GM21515 (cell line): ENCODE measurements around the gene RCOR1.
"Not testable (repeated sequence)": the region's sequence is repeated elsewhere in the genome, so short reads cannot be mapped to it uniquely, and the experiment has no call there.

Experiments used
- ATAC-seq: cut with Tn5 transposase; IDR thresholded peaks from one replicate; pipeline ENCODE4 v1.9.1; 2021; ENCODE audit not compliant: unreplicated experiment

Gene RCOR1

DNA sequence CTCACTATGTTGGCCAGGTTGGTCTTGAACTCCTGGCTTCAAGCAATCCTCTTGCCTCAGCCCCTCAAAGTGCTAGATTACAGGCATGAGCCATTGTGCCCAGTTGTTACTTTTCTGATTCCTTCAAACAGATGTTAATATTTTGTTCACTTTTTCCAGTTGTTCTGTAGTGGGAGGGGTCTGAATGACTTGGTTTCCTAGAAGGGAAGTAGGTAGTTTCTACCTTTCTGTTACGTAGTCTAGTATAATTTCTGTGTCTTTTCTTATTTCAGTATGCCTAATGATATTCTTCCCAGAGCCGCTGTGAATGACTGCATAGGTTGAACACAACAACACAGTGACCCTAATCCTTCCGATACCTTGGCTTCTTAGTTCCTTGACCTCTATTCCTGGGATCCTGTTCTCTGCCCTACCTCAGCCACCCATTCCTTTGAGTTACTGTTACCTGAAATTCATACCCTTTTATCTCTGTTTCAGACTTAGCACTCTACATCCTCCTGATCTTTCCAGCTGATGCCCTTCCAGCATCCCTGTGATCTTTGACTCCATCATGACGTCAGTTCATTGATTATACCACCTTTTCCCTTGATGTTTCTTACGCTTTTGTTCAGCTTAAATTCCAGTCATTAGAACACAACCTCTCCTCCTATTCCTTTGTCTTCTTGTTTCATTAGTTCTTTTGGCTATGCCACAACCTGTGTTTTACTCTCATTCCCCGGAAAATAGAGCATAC is 33.3 kb downstream of the RCOR1 start:
- ATAC-seq = no peak

DNA sequence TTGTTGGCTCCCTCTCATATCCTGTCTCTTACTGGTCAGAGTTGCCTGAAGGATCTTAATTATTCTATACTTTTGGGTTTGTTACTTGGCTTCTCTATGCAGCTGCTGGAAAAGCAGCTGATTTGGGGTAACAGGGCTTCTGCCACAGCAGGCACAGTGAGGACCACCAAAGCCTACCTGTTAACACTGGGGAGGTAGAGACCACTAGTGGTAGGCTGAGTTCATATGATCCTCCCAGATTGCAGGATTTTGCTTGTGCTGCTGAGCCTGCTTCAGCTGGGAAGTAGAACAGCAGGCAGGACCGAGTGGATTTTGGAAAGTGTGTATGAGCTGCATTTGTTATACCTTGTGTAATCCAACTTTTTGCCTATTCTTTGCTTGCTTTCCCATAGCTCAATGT is 34.1 kb downstream of the RCOR1 start:
- no peak for ATAC-seq

- no peak for ATAC-seq
These were observed 36.6 kb downstream of the RCOR1 start for GRCh38 chr14:102629011-102629444.

GRCh38 chr14:102629808-102630350 is 37.4 kb downstream of the RCOR1 start:
- ATAC-seq = no peak

DNA sequence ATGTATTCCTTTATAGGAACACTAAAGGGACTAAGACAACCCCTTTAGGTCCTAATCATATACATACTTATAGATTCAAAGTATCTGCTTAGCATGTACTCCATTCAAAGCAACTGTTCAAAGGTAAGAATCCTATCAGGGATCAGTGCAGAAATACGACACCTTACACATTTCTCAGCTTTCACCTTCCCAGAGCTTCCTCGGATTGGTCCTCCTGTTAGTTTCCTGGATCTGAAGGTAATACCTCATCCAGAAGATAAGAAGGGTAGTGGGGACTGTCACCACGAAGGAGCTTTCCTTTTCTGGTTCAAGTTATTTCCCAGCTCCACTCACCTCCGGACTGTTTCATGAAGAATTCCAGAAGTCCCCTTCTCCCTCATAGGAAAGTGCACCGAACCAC is 38.0 kb downstream of the RCOR1 start:
- no peak for ATAC-seq

- no peak for ATAC-seq
These were observed 38.4 kb downstream of the RCOR1 start for GRCh38 chr14:102630881-102631280.

DNA sequence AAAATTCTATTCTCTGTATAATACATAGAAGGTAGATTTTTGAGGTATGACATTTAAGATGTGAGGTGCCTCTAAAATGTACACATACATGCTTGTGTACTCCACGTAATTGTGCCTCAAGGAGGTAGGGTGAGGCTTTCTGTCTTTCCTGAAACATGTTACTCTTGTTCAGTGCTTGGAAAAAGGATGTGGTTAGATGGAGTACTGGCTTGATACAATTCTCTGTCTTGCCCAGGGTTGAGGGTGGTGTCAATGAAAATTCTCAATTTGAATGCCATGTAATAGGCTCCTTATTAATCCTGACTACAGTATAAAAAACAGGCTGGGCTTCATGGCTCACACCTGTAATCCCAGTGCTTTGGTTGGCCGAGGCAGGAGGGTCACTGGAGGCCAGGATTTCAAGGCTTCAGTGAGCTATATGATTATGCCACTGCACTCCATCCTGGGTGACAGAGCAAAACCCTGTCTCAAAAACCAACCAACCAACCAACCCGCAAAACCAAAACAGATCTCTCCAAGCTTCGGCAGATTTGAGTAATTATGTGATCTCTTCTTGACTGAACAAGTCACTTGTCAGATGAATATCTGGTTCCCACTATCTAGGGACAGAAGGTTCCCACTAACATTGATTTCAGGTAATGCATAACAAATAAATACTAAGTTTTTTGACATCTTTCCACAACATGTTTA is 41.6 kb downstream of the RCOR1 start:
- no peak for ATAC-seq

DNA sequence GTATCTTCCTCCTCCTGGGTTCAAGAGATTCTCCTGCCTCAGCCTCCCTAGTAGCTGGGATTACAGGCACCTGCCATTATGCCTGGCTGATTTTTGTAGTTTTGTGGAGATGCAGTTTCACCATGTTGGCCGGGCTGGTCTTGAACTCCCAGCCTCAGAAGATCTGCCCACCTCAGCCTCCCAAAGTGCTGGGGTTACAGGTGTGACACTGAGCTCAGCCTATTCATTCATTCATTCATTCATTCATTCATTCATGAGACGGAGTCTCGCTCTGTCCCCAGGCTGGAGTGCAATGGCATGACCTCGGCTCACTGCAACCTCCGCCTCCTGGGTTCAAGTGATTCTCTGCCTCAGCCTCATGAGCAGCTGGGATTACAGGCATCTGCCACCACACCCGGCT is 47.2 kb downstream of the RCOR1 start:
- not testable (repeated sequence) for ATAC-seq

GRCh38 chr14:102644523-102644922 is 52.1 kb downstream of the RCOR1 start:
- no peak for ATAC-seq

- ATAC-seq = no peak
These were observed 53.4 kb downstream of the RCOR1 start for GRCh38 chr14:102645746-102646440.

DNA sequence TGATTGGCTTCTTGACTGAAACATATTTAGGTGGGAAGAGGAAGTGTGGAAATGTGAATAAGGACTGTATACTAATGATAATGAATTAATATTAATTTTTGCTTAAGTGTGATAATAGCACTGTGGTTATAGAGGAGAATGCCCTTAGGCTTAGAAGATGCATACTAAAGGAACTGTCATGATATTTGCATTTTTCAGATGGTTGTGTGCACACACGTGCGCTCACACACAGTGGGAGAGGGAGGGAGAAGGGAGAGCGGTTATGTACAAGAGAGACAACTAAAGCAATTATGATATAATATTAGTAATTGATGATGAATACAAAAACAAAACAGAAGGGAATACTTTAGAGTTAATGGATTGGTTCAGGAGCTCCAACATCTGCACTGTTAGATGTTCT is 54.2 kb downstream of the RCOR1 start:
- no peak for ATAC-seq

DNA sequence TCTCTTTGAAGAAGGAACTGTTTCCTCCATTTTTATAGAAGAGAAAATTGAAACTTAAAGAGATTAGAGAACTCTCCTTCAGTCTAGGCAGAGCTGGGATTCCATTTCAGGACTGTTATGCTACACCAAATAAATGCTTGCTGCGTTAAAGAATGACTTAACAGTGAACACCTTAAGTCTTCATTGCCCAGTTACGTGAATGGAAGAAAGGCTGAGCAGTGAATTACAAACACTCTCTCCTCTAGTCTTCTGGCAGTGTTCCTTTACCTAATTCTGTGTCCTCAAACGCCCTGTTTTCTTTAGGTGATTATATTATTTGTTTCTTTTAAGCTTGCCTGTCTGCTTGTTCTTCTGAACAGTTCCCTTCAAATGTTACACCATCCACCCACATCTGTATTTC is 59.7 kb downstream of the RCOR1 start:
- ATAC-seq = no peak

DNA sequence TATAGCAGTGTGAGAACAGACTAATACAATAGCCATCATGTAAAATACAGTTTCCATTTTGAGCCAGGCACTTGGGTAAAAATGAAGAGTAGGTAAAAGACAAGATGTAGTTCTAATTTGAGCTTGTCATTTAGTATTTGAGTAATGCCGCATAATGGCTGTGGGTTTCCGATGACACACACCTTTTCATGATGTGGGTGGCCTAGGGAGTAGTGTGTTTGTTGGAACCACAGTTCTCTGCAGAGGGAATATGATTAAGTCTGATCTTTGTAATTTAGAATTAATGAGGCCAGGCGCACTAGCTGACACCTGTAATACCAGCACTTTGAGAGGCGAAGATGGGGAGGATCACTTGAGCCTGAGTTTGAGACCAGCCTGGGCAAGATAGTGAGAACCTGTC is 61.8 kb downstream of the RCOR1 start:
- ATAC-seq = no peak

- no peak for ATAC-seq
These were observed 62.7 kb downstream of the RCOR1 start for GRCh38 chr14:102655137-102655536.

DNA sequence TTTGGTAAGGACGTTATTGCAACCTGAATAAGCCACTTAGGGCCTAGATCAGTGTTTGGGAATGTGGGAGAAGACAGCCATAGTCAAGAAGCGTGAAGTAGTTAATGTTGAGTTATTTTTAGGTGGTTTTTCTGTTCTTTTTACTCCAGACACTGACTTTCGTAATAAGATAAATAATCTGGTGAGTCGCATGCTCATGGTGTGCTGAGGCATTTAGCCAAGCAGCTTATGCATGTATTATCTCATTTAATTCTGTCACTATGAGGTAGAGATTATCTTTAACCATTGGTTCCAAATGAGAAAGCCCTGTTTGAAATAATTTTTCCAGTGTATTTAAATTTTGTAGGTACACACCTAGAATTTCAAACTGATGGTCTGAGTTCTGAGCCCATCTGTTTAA is 67.3 kb downstream of the RCOR1 start:
- no peak for ATAC-seq

GRCh38 chr14:102661614-102662013 is 69.2 kb downstream of the RCOR1 start:
- ATAC-seq = no peak

GRCh38 chr14:102662636-102663430 is 70.4 kb downstream of the RCOR1 start:
- no peak for ATAC-seq

DNA sequence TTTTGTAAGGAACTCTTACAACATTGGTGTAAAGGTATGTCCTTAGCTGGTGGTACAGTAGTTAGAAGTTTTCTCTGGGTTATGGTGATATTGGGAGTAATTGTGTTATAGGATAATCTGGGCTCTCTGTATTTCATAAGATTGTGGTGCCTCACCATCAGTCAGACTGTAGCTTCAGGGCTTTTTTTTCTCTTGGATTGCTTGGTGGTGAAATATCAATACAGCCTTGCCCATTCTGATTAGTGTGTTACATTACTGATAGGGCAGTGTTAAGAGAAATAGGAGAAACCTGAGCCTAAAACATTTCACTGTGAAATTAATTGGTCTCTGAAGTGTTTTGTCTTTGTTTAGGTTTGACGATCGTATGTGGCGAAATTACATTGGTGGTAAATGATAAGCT is 71.0 kb downstream of the RCOR1 start:
- no peak for ATAC-seq

- no peak for ATAC-seq
These were observed 73.2 kb downstream of the RCOR1 start for GRCh38 chr14:102665621-102666020.

- no peak for ATAC-seq
These were observed 74.2 kb downstream of the RCOR1 start for GRCh38 chr14:102666635-102667034.

GRCh38 chr14:102667703-102668102 is 75.3 kb downstream of the RCOR1 start:
- ATAC-seq = no peak
